Gastrocnemius medialis (tissue), 4 donors: ENCODE data around the gene SEPTIN5.

Source experiments
- POLR2A ChIP-seq, 2 donors: fragments of 450-650 bp; IDR thresholded peaks; one replicate each; pipeline ENCODE4 v1.6.1; 2017; ENCODE audit warnings: antibody characterized with exemption in 2 of 2, mild to moderate bottlenecking in 2 of 2, moderate library complexity in 2 of 2
- TF ChIP-seq, protein P1 (sequence below), 5 experiments: fragments of 450-650 bp in 3 of 5; fragments of 200-600 bp in 2 of 5; sonication (generic) in 2 of 5; IDR thresholded peaks in 4 of 5; conservative IDR thresholded peaks in 1 of 5; 1 replicate in 4 of 5; 2 replicates in 1 of 5; pipeline ENCODE4 v1.5.1; 2016 to 2019; ENCODE audit warnings: antibody characterized with exemption in 5 of 5, mild to moderate bottlenecking in 3 of 5, moderate library complexity in 3 of 5

DNA sequence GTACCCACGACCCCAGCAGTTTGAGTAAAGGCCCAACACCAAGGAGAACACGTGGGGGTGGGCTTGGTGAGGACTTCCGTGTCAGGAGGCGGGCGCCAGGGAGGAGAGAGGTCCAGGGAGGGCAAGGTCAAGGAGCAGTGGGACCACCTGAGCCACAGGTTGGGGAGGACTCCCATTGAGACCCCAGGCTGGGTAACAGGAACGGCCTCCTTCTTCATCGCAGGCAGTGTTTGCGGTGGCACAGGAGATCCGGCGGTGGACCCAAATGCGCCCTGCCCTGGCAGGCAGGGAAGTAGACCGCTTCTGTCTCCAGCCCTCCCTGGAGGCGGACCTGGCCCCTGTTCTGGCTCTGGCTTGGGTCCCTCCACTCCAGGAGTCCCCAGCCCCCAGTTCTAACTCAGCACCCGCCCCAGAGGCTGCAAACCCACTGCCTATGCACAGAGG lies 40.4 kb downstream of the SEPTIN5 start:
- TF ChIP-seq POLR2A (IDR thresholded peaks at IDR 0.05): no peak
- TF ChIP-seq, protein P1, sequence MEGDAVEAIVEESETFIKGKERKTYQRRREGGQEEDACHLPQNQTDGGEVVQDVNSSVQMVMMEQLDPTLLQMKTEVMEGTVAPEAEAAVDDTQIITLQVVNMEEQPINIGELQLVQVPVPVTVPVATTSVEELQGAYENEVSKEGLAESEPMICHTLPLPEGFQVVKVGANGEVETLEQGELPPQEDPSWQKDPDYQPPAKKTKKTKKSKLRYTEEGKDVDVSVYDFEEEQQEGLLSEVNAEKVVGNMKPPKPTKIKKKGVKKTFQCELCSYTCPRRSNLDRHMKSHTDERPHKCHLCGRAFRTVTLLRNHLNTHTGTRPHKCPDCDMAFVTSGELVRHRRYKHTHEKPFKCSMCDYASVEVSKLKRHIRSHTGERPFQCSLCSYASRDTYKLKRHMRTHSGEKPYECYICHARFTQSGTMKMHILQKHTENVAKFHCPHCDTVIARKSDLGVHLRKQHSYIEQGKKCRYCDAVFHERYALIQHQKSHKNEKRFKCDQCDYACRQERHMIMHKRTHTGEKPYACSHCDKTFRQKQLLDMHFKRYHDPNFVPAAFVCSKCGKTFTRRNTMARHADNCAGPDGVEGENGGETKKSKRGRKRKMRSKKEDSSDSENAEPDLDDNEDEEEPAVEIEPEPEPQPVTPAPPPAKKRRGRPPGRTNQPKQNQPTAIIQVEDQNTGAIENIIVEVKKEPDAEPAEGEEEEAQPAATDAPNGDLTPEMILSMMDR (IDR thresholded peaks at IDR 0.05 in 4 of 5, conservative IDR thresholded peaks at IDR 0.05 in 1 of 5): no peak
